Measurements from ENCODE around the gene CCDC50. TPM values are rescaled to one million over a fixed set of nuclear protein-coding genes. Genes with fewer than 3 reads are reported as not detected.

The CCDC50 gene
- total and polyA plus RNA-seq, 2 of the 8 experiments (the other 6 are each of a cell fraction or from before 2014, with no cell fraction given): 7.3 to 19.2 TPM

GRCh38 chr3:191348098-191348497 is 18.9 kb downstream of the CCDC50 start:
- DNase-seq (ENCODE audit: low read depth in 1 of 2, low spot score in 2 of 2): no peak
- H3K4ac ChIP-seq (replicated peaks; ENCODE audit: insufficient read length, low read depth, low read length): no peak overlapping the region
- TF ChIP-seq GABPA (IDR thresholded peaks at IDR 0.05; ENCODE audit: borderline replicate concordance, insufficient read depth, low read length) (no peak), MAX (IDR thresholded peaks at IDR 0.05) (no peak), ATF3 (IDR thresholded peaks at IDR 0.05; ENCODE audit: insufficient read depth, low read depth, low read length) (no peak), ZNF274 (IDR thresholded peaks at IDR 0.05; ENCODE audit: borderline replicate concordance, extremely low read depth, low read length) (no peak)
- no peaks in the 10 kb centered on the region for H3K79me1 ChIP-seq (ENCODE audit: low read depth, low read length)
- ChIA-PET CTCF (ENCODE audit: partially characterized antibody) (no interaction called here), POLR2A (ENCODE audit: partially characterized antibody) (no interaction called here)
- H3K4me1 ChIP-seq (replicated peaks in 1 of 4; ENCODE audit: control insufficient read depth in 3 of 4, insufficient read depth in 4 of 4, low read length in 3 of 4): no peaks in the 10 kb centered on the region
- H4K5ac ChIP-seq (ENCODE audit: insufficient read length, low read depth, low read length): no peak overlapping the region
- no peak overlapping the region for H3K14ac ChIP-seq (ENCODE audit: insufficient read length)
- no peak overlapping the region for H4K8ac ChIP-seq (ENCODE audit: extremely low read depth, insufficient read depth, low read length)
- H3K9me3 ChIP-seq (ENCODE audit: insufficient read depth in 2 of 2, low read depth in 1 of 2, low read length in 1 of 2): no peaks in the 10 kb centered on the region
- no peak overlapping the region for H2AK5ac ChIP-seq (ENCODE audit: low read depth, low read length)
- no peaks in the 10 kb centered on the region for H3K36me3 ChIP-seq (ENCODE audit: control insufficient read depth in 2 of 4, insufficient read depth in 4 of 4, low read length in 3 of 4)
- H3K4me3 ChIP-seq (ENCODE audit: extremely low read depth in 1 of 4, insufficient read depth in 2 of 4, low read depth in 3 of 4, low read length in 4 of 4): no peak overlapping the region
- H2AFZ ChIP-seq (ENCODE audit: low read length): no peak overlapping the region
- no peak overlapping the region for H2BK12ac ChIP-seq (ENCODE audit: low read depth, low read length)
- no peaks in the 10 kb centered on the region for H3K27me3 ChIP-seq (replicated peaks in 1 of 4; ENCODE audit: control insufficient read depth in 3 of 4, extremely low read depth in 1 of 4, insufficient read depth in 3 of 4, low read length in 3 of 4)
- no peak overlapping the region for H3K4me2 ChIP-seq (ENCODE audit: insufficient read depth in 1 of 2, low read depth in 2 of 2, low read length in 2 of 2)
- H3K23me2 ChIP-seq (ENCODE audit: low read depth, low read length): no peaks in the 10 kb centered on the region
- H2BK20ac ChIP-seq (ENCODE audit: low read length): no peak overlapping the region
- no peak overlapping the region for H3K18ac ChIP-seq (ENCODE audit: extremely low read depth, low read length)
- no peak for FAIRE-seq
- no CpG with 5 or more reads among the region's 1 CpG for WGBS, 2 experiments (ENCODE audit: extremely low coverage in 1 of 2, insufficient coverage in 1 of 2, insufficient read length in 1 of 2, insufficient replicate concordance in 2 of 2, low coverage in 1 of 2, low lambda C conversion rate in 2 of 2, missing lambda C conversion rate in 1 of 2)
- H2BK15ac ChIP-seq (ENCODE audit: low read length): no peak overlapping the region
- H3K9ac ChIP-seq (replicated peaks in 1 of 4; ENCODE audit: extremely low read depth in 1 of 4, low read depth in 3 of 4, low read length in 3 of 4): no peak overlapping the region
- H2BK120ac ChIP-seq (replicated peaks; ENCODE audit: low read depth, low read length): no peak overlapping the region
- peaks cover 0 to 10% of the 10 kb centered on the region in 2 experiments; a peak in 2 of 4 replicates for H3K79me2 ChIP-seq (ENCODE audit: control insufficient read depth in 1 of 2, insufficient read depth in 2 of 2, low read length in 2 of 2)
- H3K56ac ChIP-seq (replicated peaks; ENCODE audit: insufficient read length, low read depth, low read length): no peak overlapping the region
- H4K20me1 ChIP-seq (replicated peaks in 1 of 2; ENCODE audit: control insufficient read depth in 1 of 2, insufficient read depth in 2 of 2, low read length in 2 of 2): no peaks in the 10 kb centered on the region
- no peak overlapping the region for H2BK5ac ChIP-seq (ENCODE audit: low read depth, low read length)
- no peak overlapping the region for H3K23ac ChIP-seq (ENCODE audit: insufficient read length)
- no peak overlapping the region for H4K91ac ChIP-seq (replicated peaks; ENCODE audit: insufficient read length, low read length)
- no peak overlapping the region for H3K27ac ChIP-seq (ENCODE audit: low read depth, low read length)

Data from H1 (cell line).